G401.6 (cell line): ENCODE results near the gene TTC7B.

Experiments used
- FAIRE-seq: peaks from 2 replicates; lab custom pipeline; 2012; peaks lifted over from hg19 to GRCh38; lab: Jason Lieb, UNC

Gene TTC7B

GRCh38 chr14:90523961-90524875 is 292.0 kb downstream of the TTC7B start:
- FAIRE-seq: no peak

- FAIRE-seq: no peak
Measured at GRCh38 chr14:90523544-90523943, 292.7 kb downstream of the TTC7B start.

- no peak for FAIRE-seq
Measured at GRCh38 chr14:90522571-90523191, 293.5 kb downstream of the TTC7B start.

- no peak for FAIRE-seq
Measured at GRCh38 chr14:90521930-90522483, 294.2 kb downstream of the TTC7B start.

GRCh38 chr14:90521084-90521929 is 294.9 kb downstream of the TTC7B start:
- FAIRE-seq: no peak

GRCh38 chr14:90520326-90520725 is 295.9 kb downstream of the TTC7B start:
- FAIRE-seq: no peak

- FAIRE-seq: no peak
Measured at GRCh38 chr14:90519262-90519920, 296.8 kb downstream of the TTC7B start.

- FAIRE-seq: no peak
Measured at GRCh38 chr14:90518941-90519256, 297.3 kb downstream of the TTC7B start.

GRCh38 chr14:90518069-90518940 is 297.9 kb downstream of the TTC7B start:
- FAIRE-seq: no peak

- FAIRE-seq: no peak
Measured at GRCh38 chr14:90517076-90517841, 299.0 kb downstream of the TTC7B start.

- FAIRE-seq: no peak
Measured at GRCh38 chr14:90514566-90514965, 301.7 kb downstream of the TTC7B start.

- FAIRE-seq: no peak
Measured at GRCh38 chr14:90514015-90514398, 302.2 kb downstream of the TTC7B start.

- FAIRE-seq: no peak
Measured at GRCh38 chr14:90513161-90514014, 302.8 kb downstream of the TTC7B start.

GRCh38 chr14:90512329-90512991 is 303.8 kb downstream of the TTC7B start:
- FAIRE-seq: no peak

- no peak for FAIRE-seq
Measured at GRCh38 chr14:90511795-90512328, 304.4 kb downstream of the TTC7B start.

GRCh38 chr14:90511252-90511651 is 305.0 kb downstream of the TTC7B start:
- no peak for FAIRE-seq

GRCh38 chr14:90510159-90510558 is 306.1 kb downstream of the TTC7B start:
- FAIRE-seq: no peak

- no peak for FAIRE-seq
Measured at GRCh38 chr14:90509403-90509802, 306.8 kb downstream of the TTC7B start.
